ENCODE data around the gene PLCH1. TPM values are rescaled to one million over a fixed set of nuclear protein-coding genes. Genes with fewer than 3 reads are reported as not detected.

PLCH1 gene
- polyA plus RNA-seq, 1 experiment: 0.06 TPM

GRCh38 chr3:155727836-155728235 lies 17.0 kb downstream of the PLCH1 start:
- H3K27me3 ChIP-seq (ENCODE audit: control insufficient read depth, insufficient read depth, low read length): no peaks in the 10 kb centered on the region
- ChIA-PET CTCF (interaction anchor here (1.3 kb wide), 1 partner anchor 13 kb away, joined by 4 read pairs; no protein-coding TSS in a partner anchor), POLR2A (no interaction called here)
- TF ChIP-seq, protein P1, sequence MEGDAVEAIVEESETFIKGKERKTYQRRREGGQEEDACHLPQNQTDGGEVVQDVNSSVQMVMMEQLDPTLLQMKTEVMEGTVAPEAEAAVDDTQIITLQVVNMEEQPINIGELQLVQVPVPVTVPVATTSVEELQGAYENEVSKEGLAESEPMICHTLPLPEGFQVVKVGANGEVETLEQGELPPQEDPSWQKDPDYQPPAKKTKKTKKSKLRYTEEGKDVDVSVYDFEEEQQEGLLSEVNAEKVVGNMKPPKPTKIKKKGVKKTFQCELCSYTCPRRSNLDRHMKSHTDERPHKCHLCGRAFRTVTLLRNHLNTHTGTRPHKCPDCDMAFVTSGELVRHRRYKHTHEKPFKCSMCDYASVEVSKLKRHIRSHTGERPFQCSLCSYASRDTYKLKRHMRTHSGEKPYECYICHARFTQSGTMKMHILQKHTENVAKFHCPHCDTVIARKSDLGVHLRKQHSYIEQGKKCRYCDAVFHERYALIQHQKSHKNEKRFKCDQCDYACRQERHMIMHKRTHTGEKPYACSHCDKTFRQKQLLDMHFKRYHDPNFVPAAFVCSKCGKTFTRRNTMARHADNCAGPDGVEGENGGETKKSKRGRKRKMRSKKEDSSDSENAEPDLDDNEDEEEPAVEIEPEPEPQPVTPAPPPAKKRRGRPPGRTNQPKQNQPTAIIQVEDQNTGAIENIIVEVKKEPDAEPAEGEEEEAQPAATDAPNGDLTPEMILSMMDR (IDR thresholded peaks at IDR 0.05; ENCODE audit: insufficient read depth, low read depth, low read length): no peak
- DNase-seq (ENCODE audit: low read depth): no peak
- H3K4me3 ChIP-seq (ENCODE audit: low read depth, low read length): no peak overlapping the region
- no peaks in the 10 kb centered on the region for H3K36me3 ChIP-seq (ENCODE audit: control insufficient read depth, insufficient read depth, low read length)

GRCh38 chr3:155714295-155714718 lies 30.6 kb downstream of the PLCH1 start:
- Histone ChIP-seq H3K27me3 (ENCODE audit: control insufficient read depth, insufficient read depth, low read length) (no peaks in the 10 kb centered on the region), H3K36me3 (ENCODE audit: control insufficient read depth, insufficient read depth, low read length) (no peaks in the 10 kb centered on the region), H3K4me3 (ENCODE audit: low read depth, low read length) (no peak overlapping the region)
- CTCF ChIA-PET: interaction anchor here (1.1 to 1.3 kb wide), 3 partner anchors 12 to 362 kb away, joined by 3 to 6 read pairs (median 4); no protein-coding TSS in a partner anchor
- no peak for DNase-seq (ENCODE audit: low read depth)
- TF ChIP-seq, protein P1 (IDR thresholded peaks at IDR 0.05; ENCODE audit: insufficient read depth, low read depth, low read length): no peak
- POLR2A ChIA-PET: no interaction called here

DNA sequence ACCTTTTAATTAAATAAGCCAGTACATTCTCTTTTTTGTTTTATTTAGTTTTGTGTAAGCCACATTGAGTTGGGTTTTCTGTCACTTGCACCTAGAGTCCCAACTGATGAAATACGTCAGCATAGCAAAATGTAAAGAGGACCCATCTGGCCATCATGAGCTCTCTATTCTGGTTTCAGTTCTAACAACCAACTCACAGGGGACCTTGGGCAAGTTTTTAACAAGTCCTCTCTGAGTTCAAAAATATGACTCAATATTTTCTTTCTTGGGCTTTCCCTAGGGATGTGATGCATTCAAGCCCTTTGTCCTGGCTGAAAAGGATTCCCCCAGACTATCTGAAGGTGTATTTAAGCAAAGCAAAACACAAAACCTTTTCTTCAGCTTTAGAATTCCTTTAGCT lies 32.9 kb downstream of the PLCH1 start:
- no peak for DNase-seq (ENCODE audit: low read depth)
- TF ChIP-seq, protein P1 (IDR thresholded peaks at IDR 0.05; ENCODE audit: insufficient read depth, low read depth, low read length): no peak
- CTCF ChIA-PET: interaction anchor here (0.9 to 2.7 kb wide), 3 partner anchors 10 to 359 kb away, joined by 3 to 12 read pairs (median 3); no protein-coding TSS in a partner anchor

DNA sequence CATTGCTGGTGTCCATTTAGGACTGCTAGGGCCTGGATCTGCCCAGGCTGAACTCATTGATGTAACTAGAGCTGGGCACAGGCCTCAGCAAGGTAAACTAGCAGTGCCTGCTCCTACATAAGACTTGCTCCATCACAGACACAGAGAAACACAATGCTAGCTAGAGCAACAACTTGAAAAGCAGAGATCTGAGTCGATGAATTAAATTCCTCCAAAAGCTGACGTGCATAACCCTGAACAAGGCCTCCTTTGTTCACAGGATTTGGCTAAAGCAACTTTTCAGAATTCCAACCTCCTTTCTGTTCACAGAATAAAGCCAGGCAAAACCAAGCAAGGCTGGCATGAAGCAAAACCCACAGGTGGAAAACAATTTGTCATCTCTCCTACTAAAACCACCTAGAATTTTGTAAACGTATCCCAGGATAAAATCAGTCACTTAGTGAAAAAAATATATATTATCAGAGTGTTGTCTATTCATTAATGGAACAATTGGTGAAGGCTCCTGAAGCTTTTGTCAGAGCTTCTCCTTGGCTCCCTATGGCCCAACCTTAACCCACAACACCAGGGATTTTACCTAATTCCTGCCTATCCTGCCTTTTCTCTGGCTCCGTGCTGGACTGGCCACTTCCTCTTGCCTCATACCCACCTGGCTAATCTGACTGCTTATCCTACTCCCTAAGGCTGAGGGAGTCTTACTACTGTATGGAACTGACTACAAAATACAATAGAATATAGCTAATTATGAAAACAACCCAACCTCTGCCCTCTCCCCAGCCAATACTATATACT lies 39.9 kb downstream of the PLCH1 start:
- H3K4me3 ChIP-seq (ENCODE audit: low read depth, low read length): no peak overlapping the region
- ChIA-PET CTCF (interaction anchor here (1.0 to 7.1 kb wide), 3 partner anchors 323 to 352 kb away, joined by 3 to 103 read pairs (median 4); no protein-coding TSS in a partner anchor), POLR2A (no interaction called here)
- no peak for DNase-seq (ENCODE audit: low read depth)
- H3K27me3 ChIP-seq (ENCODE audit: control insufficient read depth, insufficient read depth, low read length): no peaks in the 10 kb centered on the region
- H3K36me3 ChIP-seq (ENCODE audit: control insufficient read depth, insufficient read depth, low read length): no peaks in the 10 kb centered on the region
- TF ChIP-seq, protein P1 (IDR thresholded peaks at IDR 0.05; ENCODE audit: insufficient read depth, low read depth, low read length): no peak

More for the DNA sequence above, 32.9 kb downstream of the PLCH1 start:
- Histone ChIP-seq H3K4me3 (ENCODE audit: low read depth, low read length) (no peak overlapping the region), H3K27me3 (ENCODE audit: control insufficient read depth, insufficient read depth, low read length) (no peaks in the 10 kb centered on the region), H3K36me3 (ENCODE audit: control insufficient read depth, insufficient read depth, low read length) (no peaks in the 10 kb centered on the region)
- POLR2A ChIA-PET: no interaction called here

DNA sequence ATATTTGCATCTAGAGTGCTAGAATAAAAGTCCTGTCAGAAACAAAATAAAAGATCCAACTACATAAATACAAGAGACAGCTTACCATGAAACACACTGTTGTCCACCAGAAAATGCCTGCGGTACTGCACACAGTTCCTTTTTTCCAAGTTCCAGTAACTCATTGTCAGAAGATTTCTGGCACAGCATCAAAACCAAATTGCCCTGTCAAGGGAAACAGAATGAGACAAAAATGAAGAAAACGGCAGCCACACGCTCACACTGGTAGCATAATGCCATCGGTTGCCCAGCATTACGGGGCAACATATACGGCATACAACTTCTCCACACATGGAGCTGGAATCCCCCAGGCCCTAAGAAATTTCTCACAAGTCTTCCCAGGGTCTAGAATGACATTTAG lies 40.8 kb downstream of the PLCH1 start:
- no peak for DNase-seq (ENCODE audit: low read depth)
- ChIA-PET POLR2A (no interaction called here), CTCF (interaction anchor here (1.0 to 7.1 kb wide), 4 partner anchors 322 to 351 kb away, joined by 3 to 103 read pairs (median 28); no protein-coding TSS in a partner anchor)

More for the DNA sequence above, 40.8 kb downstream of the PLCH1 start:
- H3K4me3 ChIP-seq (ENCODE audit: low read depth, low read length): no peak overlapping the region
- TF ChIP-seq, protein P1 (IDR thresholded peaks at IDR 0.05; ENCODE audit: insufficient read depth, low read depth, low read length): no peak
- H3K36me3 ChIP-seq (ENCODE audit: control insufficient read depth, insufficient read depth, low read length): no peaks in the 10 kb centered on the region
- H3K27me3 ChIP-seq (ENCODE audit: control insufficient read depth, insufficient read depth, low read length): no peaks in the 10 kb centered on the region

Data from BJ (cell line).